ENCODE data around the gene TMEM140.

Gene TMEM140

GRCh38 chr7:135174941-135175340 lies 27.1 kb downstream of the TMEM140 start:
- DNase-seq (ENCODE audit: low read depth), result no peak

GRCh38 chr7:135175931-135176330 lies 28.1 kb downstream of the TMEM140 start:
- no peak for DNase-seq (ENCODE audit: low read depth)

DNA sequence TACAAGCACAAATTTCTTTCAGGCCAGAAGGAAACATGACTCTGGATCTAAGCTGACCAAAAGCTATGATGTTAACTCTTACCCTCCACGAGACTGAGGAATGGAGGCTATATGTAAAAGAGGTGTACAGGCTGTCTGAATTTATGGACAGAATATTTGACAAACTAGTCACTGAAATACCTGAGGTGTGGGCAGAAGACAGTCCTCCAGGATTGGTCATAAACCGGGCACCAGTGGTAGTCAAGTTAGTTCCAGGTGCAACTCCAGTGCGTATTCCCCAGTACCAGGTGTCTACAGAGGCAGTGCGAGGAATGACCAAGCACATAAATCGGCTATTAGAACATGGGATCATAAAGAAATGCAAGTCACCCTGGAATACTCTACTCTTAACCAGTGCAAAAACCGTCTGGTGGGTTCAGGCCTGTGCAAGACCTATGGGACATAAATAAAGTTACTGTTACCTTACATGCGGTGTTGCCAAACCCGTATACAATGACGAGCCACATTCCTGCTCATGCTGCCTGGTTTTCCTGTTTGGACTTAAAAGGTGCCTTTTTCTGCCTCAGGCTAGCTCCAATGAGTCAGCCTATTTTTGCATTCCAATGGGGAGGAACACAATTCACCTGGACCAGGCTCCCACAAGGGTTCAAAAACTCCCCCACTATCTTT lies 29.3 kb downstream of the TMEM140 start:
- DNase-seq (ENCODE audit: low read depth), result peak; percentile 30

GRCh38 chr7:135178364-135178763 lies 30.5 kb downstream of the TMEM140 start:
- DNase-seq (ENCODE audit: low read depth), result no peak

- no peak for DNase-seq (ENCODE audit: low read depth)
Measured at GRCh38 chr7:135179321-135179925, 31.6 kb downstream of the TMEM140 start.

- DNase-seq (ENCODE audit: low read depth), result no peak
Measured at GRCh38 chr7:135180122-135180521, 32.2 kb downstream of the TMEM140 start.

DNA sequence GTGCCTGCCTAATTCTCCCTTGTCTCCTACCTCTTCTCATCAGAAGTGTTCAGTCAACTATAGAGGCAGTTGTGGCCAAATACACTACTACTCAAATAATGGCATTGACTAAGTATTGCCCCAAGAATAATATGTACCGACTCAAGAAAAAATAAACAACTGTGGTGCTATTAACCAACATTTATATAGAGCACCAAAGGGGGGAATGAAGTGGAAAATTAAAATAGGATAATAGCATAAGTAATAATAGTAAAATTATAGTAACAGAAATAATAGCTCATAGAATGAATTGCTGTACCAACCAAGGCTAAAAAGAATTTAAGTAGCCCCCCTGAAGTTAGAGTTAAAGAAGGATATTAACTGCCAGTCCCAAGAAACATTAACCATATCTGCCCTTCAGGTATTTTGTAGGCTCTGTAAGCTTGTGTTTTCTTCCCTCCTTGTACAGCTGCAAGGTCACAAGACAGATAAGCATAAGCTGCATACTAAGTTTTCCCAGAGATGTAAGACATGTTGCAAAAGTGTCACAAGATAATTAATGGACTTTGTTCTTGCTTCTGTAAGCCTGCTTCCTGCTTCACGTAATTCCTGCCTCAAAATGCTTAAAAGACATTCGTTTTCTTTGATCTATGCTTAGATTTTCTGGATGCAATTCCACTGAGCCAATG lies 33.5 kb downstream of the TMEM140 start:
- DNase-seq (ENCODE audit: low read depth), result no peak

- DNase-seq (ENCODE audit: low read depth), result no peak
Measured at GRCh38 chr7:135181929-135182678, 34.2 kb downstream of the TMEM140 start.

GRCh38 chr7:135183478-135183877 lies 35.6 kb downstream of the TMEM140 start:
- no peak for DNase-seq (ENCODE audit: low read depth)

GRCh38 chr7:135184254-135184841 lies 36.5 kb downstream of the TMEM140 start:
- no peak for DNase-seq (ENCODE audit: low read depth)

- no peak for DNase-seq (ENCODE audit: low read depth)
Measured at GRCh38 chr7:135185471-135186260, 37.8 kb downstream of the TMEM140 start.

DNA sequence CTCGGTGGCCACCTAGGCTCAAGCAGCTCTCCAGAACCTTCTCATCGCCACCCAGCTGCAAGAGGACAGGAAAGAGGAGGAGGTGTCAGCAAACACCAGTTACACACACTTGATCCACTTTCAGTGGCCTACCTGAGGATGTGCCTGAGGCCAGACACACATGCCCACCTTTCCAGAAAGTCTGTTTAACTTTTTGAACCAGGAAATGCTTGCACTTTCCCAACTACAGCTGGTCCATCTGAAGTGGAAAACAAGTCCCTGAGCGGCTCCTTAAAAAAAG lies 38.3 kb downstream of the TMEM140 start:
- no peak for DNase-seq (ENCODE audit: low read depth)

DNA sequence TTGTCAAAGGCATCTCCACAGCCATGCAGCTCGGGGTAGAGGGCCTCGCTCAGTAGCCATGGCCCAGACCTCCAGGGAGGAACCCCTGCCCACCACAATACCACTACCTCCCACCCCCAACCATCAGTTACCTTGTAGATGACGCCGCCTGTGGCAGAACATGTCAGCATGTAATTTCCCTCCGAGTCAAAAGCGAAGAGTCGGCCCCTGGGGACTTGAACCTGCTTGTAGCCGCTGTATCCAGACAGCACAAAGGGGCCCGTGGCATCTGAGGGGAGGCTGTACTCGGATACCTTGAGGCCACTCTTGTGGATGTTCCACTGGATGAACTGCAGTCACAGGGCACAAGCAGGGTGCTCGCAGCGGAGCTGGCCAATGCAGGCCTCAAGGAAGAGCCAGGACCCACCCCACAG lies 39.0 kb downstream of the TMEM140 start:
- DNase-seq (ENCODE audit: low read depth), result no peak

GRCh38 chr7:135188298-135188984 lies 40.6 kb downstream of the TMEM140 start:
- no peak for DNase-seq (ENCODE audit: low read depth)

DNA sequence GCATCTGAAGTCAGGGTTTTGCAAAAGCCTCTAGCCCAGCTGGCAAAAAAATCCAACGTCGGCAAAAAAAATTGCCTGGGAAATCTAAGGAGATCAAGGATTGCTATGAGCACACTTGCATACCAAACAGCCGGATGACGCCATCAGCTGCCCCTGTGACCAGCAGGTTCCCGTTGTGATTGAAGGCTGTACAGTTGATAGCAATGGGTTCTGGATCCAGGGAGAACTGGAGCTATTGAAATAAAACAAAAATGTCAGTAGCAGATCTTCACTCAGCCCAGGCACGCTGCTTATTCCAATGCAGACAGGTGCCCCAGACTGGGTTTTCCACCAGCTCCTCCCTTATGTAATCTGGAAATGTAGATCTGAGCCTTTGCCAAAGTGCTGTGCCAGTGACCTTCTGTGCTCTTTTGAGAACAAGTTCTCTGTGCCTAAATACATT lies 41.4 kb downstream of the TMEM140 start:
- DNase-seq (ENCODE audit: low read depth), result no peak

DNA sequence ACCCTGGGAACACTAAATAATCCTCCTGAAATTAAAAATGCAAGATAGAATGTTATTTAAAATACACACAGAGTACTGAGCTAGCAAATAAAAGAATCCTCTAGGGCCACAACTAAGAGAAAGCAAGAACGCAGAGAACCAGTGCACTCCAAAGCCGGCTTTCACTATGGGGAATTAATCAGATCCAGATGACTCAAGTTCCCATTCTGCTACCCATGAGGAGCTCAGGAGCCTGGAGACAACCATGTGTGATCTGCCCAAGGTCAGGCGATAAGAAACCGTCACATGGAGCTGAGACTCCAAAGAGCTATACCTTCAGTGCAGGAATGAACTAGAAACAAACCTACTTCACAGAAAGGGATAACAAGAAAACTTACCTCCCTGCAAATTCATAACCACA lies 42.1 kb downstream of the TMEM140 start:
- DNase-seq (ENCODE audit: low read depth), result no peak

- DNase-seq (ENCODE audit: low read depth), result no peak
Measured at GRCh38 chr7:135190703-135191102, 42.8 kb downstream of the TMEM140 start.

DNA sequence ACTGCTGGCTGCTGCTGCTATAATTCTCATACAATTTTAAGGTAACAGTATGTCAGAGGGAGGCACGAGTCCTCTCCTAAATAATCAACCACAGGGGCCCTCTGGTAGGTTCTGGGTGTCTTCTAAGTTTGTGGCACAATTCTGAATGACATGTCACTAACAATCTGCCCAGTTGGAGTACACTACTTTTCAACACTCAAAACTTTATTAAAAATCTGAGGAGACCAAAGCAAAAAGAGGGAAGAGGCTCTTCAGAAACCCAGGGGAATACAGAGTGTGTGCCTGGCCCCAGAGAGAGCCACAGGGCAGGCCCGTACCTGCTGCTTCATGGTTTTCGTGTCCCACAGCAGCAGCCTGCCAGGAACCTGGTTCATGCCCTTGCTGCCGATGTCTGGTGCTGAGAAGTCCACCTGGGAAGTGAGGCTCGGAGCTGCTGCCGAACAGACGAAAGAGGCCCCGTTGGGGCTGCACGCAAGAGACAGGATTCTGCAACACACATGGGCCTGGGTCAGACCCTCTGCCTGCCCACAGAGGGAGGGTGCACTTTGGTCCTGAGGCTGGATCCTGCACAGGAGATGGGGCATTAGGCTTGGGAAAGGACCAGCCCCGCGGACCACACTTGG lies 45.2 kb downstream of the TMEM140 start:
- no peak for DNase-seq (ENCODE audit: low read depth)

DNA sequence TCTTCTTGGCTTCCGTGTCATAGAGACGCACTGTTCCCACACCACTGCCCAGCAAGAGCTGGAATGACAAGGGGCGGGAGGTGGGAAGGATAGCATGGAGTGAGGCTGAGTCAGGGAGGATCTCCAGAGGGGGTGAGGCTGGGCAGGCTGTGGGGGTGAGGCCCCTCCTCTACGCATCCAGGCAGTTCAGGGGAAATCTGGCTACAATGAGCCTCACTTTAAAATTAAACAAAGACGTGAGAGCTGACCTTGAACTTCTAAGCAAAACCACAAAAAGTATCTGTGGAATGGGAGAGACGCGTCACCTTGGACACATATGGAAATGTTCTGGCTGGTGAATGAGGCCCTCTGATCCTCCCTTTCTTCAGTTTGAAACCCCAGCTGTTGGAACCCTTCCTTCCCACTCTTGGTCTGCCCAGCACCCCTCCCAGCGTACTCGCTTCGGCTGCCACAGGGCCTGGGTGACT lies 45.8 kb downstream of the TMEM140 start:
- DNase-seq (ENCODE audit: low read depth), result peak; percentile 89

- peak; percentile 52 for DNase-seq (ENCODE audit: low read depth)
Measured at GRCh38 chr7:135194494-135195095, 46.7 kb downstream of the TMEM140 start.

All from ELR (cell line).